Suppressor macrophage treated with lipopolysaccharide for 1 hour (primary cell): ENCODE results near the gene LAMA2.

ENCODE experiments used
- DNase-seq, 3 donors: peaks; one replicate each; pipeline ENCODE4 v3.0.0-alpha.2; 2020 to 2022

Gene LAMA2

GRCh38 chr6:129501740-129502660 lies 619.1 kb downstream of the LAMA2 start:
- no peak for DNase-seq

DNA sequence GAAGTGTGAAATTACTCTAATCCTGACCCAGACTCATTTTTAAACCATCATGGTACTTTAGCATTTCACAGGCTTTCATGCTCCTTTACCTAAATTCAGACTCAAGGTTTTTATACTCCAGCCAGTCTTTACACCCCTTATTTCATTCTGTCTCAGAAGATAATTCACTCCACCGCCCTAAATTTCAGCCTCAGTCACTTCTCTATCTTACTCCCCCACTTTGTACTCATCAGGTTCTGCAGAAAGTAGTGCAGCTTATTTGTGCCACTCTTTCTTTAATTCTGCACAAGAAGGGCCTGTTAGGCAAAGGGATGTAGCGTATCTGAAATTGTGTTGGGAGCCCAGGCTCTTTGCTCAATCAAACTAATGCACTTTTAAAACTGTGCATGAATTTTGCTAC lies 621.5 kb downstream of the LAMA2 start:
- DNase-seq = no peak

DNA sequence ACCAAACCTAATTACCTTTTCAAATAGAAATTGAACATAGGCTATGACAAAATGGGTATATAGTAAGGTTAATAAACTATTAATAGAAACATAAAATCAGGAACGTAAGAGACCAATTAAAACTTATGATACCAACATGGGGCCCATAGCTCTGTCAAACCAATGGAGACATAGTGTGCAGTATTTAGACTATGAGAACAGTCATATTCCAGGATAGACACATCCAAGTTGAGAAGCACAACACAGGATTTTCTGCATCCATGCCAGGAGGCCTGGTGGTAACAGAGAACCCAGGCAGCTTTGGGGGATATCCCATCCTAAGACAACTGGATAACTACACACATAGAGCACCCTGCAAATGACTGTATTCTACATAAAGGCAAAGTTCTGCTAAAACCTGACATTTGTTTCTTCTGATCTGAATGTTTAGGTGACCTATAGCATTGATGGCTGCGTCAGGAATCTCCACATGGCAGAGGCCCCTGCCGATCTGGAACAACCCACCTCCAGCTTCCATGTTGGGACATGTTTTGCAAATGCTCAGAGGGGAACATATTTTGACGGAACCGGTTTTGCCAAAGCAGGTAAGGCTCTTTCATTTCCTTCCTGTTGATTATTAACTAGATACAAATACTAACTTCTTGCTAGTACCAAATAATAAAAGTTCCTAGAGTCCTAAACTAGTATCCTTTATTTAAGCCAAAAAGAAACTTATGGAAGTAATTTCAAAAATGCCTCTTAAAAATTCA lies 624.3 kb downstream of the LAMA2 start:
- no peak for DNase-seq

- DNase-seq = no peak
These were observed 624.9 kb downstream of the LAMA2 start for GRCh38 chr6:129507846-129508245.

DNA sequence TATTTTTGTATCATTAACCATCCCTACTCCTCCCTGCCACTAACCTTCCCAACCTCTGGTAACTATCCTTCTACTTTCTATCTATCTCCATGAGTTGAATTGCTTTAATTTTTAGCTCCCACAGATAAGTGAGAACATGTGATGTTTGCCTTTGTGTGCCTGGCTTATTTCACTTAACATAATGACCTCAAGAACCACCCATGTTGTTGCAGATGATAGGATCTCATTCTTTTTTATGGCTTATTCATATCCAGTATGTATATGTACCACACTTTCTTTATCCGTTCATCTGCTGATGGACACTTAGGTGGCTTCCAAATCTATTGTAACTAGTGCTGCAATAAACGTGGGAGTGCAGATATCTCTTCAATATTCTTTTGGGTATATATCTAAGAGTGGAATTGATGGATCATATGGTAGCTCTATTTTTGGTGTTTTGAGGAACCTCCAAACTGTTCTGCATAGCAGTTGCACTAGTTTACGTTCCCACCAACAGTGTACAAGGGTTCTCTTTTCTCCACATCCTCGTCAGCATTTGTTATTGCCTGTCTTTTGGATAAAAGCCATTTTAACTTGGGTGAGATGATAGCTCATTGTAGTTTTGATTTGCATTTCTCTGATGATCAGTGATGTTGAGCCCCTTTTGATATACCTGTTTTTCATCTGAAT lies 625.7 kb downstream of the LAMA2 start:
- DNase-seq = no peak

- DNase-seq = peak; percentile 46 to 78 (median 67)
These were observed 628.0 kb downstream of the LAMA2 start for GRCh38 chr6:129510950-129511349.

DNA sequence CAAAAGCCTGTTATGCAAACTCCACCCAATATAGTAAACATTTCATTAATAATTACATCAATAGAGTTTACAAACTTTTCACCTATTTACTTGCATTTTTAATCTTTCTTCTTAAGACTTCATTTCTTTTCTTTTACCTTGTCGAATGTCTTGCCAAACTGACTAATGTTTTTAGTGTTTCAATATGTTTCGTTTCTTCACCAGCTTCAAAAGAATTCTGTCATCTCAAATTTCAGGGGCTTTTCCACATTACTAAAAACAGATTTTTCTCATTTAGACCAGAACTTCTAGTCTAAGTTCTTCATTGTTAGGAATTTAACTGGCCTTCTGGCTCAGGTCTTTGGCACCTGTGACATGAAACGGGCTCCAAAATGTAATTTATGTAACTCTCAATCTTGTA lies 630.5 kb downstream of the LAMA2 start:
- DNase-seq = no peak

GRCh38 chr6:129515004-129515403 lies 632.1 kb downstream of the LAMA2 start:
- no peak for DNase-seq

DNA sequence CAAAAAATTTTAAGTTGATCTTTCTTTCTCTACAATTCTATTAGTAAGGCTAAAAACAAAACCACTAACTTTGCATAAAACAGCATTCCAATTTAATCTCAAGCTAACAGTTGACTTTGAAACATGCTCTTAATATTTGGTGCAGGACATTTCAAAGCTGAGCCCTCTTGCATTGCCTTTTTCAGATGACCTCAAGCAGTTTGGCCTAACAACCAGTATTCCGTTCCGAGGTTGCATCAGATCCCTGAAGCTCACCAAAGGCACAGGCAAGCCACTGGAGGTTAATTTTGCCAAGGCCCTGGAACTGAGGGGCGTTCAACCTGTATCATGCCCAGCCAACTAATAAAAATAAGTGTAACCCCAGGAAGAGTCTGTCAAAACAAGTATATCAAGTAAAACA lies 633.1 kb downstream of the LAMA2 start:
- DNase-seq = no peak

GRCh38 chr6:129516787-129517186 lies 633.8 kb downstream of the LAMA2 start:
- no peak for DNase-seq

DNA sequence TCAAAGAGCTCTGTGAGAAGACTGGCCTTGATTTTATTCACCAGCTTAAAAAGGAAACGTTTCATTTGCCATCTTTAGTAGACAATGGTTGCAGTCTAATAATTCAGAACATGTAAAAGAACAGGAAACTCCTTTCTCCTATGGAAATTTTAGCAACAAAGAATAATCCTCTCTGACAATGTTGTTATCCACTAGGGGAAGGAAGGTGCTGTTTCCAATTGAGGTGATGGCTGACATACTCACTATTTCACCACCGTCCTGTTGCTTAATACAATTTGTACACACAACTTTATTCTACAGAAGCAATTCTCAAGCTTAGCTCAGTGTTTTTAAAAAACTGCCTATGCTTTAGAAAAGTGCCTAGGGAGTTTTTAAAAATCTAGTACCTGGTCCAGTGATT lies 634.4 kb downstream of the LAMA2 start:
- no peak for DNase-seq

- no peak for DNase-seq
These were observed 636.8 kb downstream of the LAMA2 start for GRCh38 chr6:129519750-129520149.

- DNase-seq = no peak
These were observed 639.0 kb downstream of the LAMA2 start for GRCh38 chr6:129521946-129522345.

DNA sequence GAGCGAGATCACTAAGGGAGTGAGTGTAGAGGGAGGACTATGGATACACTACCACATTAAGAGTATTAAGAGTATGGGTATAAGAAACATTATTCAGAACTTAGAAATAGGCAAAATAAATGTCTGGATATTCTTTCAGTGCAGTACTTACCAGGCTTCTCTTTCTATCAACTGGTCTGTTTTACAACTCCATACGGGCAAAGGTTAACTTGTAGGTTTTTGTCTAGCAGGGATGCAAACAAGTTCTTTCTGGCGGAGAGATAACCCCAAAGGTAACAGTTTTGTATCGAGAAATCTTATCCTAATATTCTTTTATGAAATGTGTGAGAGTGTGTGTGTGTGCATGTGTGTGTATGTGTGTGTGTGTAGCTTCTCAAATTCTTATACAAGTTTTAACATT lies 640.9 kb downstream of the LAMA2 start:
- no peak for DNase-seq

DNA sequence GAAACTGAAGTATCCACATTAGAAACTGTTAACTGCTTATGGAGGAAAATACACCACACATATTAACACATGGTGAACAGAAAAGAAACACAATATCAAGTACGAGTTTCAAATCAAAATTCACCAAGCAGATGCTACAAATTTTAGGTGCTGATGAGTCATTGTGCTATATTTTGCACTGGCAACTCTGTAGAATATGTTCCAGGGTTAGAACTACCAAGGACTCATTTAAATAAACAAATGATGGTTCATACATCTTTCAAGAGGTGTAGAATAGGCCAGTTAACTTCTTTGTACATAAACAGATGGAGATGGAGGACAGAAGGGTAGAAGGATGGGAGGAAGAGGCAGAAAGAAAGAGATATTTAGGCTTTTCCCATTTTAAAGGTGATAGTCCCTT lies 642.1 kb downstream of the LAMA2 start:
- no peak for DNase-seq

DNA sequence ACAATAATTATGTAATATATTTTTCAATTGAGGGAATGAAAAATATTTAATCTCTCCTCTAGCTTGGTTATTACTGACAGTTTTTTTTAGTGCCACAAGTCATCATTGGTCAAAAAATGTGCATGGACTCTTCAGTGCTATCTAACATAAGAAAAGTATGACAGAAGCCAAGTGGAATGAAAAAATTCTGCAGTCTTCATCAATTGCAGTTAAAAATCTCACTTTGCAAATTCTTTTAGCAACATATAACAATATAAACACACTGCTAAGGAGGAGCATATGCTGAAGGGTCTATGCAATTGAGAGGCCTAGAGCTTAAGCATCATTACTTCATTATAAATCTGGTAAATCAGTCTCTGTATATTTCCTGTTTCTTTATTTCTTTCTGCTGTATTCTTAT lies 652.0 kb downstream of the LAMA2 start:
- no peak for DNase-seq

DNA sequence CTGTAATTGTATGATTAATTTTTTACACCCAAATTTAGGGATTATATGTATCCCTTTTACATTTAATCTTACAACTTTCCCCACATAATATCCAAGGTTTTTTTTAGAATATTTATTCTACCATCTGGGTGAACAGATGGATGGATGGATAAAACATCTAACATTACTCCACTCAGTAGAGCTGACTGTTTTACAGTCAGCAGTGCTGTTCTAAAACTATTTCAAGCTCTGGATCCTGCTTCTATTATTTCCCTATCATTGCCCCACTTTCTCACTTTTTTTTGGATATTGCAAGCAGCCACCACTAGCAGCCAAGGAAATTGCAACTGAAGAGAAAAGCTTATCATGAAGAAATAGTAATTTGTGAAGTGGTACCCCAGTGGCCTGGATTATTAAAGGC lies 653.3 kb downstream of the LAMA2 start:
- DNase-seq = no peak

DNA sequence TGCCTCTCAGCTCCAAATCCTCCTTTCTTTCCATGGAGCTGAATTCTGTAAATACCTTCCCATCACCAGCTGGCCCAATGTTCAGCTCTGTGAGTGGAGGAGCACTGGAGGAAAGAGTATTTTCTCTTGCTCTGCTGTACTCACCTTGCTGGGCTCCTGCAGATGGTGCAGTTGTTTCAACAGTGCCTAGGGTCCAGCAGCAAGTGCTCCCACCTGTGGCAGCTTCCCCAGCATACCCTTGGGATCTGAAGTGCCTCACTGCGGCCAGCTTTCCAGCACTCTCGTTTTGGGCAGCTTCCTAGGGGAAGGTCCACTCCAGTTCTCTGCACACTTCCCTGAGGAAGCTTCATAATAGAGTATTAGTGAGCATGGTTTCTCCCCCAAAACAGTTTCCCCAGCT lies 656.1 kb downstream of the LAMA2 start:
- no peak for DNase-seq

- DNase-seq = no peak
These were observed 659.8 kb downstream of the LAMA2 start for GRCh38 chr6:129542705-129543104.

- DNase-seq = peak in 1 of 3 donors; percentile 1
These were observed 661.0 kb downstream of the LAMA2 start for GRCh38 chr6:129543981-129544380.

DNA sequence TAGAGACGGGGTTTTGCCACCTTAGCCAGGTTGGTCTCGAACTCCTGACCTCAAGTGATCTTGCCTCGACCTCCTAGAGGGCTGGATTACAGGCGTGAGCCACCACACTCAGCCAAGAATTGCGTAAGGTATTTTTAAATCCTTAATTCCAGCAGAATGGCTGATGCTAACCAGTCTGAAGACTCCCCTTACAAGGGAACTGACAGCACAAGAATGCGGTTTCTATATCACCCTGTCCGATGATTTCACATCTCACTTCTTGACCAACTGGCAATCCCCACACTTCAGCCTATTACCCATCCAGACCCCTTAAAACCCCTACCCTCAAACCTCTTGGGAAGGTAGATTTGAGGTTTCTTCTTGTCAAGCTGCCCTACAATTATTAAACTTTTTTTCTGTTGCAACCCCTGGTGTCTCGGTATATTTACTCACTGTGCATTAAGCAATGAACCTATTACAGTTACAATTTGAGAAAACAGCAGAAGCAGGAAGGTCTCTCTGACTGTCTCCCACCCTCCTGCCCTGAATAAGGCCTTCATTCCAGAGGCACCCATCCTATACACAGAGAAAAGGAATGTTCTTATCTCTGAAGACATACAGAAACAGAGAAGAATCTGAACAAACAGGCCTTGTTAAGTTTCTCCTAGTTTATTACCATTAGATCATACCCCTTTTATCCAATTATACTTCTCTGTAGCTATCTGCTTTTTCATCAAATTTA lies 662.1 kb downstream of the LAMA2 start:
- DNase-seq = no peak

- DNase-seq = no peak
These were observed 663.8 kb downstream of the LAMA2 start for GRCh38 chr6:129546702-129547101.

DNA sequence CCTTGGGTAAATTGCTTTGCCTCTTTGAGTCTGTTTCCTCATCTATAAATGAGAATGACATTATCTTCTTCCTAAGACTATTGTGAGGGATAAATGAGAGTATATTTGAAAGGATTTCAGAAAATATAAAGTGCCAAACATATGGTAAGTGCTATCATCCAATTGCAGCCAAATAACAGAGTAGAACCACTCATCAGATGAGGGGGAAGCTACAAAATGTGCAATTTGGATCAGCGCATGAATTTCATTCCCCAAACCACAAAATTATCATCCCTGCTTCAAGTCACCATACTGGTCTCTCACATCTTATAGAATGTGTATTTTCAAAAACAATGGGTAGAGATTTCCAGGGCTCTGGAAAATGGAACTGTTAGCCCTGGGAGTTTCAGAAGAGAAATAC lies 668.5 kb downstream of the LAMA2 start:
- DNase-seq = no peak
